GM19099 (cell line): Measurements from ENCODE around the gene UBE2D1.

Source experiments
- POLR2A ChIP-seq: IDR thresholded peaks from 3 replicates; pipeline ENCODE4 v1.6.1; 2011; ENCODE audit warnings: low read depth; ENCODE audit not compliant: insufficient read length; ENCODE audit errors: extremely low read depth

Gene UBE2D1

DNA sequence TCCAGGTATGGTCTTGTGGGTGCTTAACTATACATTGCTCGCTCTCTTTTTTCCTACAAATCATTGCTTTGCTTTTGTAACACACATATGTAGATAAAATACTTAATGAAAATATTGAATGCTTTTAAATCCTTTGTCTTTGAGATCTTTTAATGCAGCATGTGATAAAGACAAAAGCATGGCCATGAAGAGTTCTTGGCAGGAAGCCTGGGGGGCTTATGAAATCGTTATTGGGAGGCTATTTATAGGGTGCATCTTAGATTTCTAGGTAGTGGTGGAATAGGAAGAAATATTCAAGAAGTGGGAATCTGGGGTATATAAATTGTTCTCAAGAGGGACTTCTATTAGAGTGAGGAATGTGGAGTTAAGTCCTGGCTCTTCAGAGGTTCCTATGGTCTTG lies 21.9 kb downstream of the UBE2D1 start:
- no peak for TF ChIP-seq POLR2A

- no peak for TF ChIP-seq POLR2A
Observed at GRCh38 chr10:58358314-58358933, 23.6 kb downstream of the UBE2D1 start.

DNA sequence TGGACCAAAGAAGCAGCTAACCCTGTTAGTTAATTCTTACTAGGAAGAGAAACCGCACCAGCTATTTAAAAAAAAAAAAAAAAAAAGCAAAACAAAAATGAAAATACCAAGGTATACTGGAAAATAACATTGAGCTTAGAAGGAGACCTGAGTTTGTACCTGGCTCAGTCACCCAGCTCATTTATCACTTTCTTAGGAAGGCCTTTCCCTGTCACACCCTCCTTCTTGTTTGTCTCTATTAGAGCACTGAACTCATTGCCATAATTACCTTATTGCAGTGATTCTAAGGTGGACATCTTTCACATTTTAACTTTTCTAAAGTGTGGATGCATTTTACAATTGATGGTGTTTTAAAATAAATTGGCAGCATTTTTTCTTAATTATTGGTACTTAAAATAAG lies 24.1 kb downstream of the UBE2D1 start:
- no peak for TF ChIP-seq POLR2A

DNA sequence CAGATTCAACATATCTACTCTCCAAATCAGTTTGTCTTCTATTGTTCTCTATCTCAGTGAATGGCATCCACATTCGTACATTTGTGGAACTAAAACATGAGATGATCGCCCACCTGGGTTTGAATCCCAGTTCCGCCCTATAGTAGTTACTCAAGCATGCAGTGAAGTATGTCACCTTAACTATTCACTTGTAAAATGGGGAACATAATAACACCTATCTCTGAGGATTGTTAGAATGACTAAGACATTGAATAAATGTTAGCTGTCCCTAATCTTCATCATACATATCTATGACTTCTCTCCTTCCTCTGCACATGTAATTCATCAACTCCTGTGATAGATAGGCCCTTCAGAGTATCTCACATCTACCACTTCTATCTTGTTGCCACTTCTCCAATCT lies 24.7 kb downstream of the UBE2D1 start:
- TF ChIP-seq POLR2A, result no peak

DNA sequence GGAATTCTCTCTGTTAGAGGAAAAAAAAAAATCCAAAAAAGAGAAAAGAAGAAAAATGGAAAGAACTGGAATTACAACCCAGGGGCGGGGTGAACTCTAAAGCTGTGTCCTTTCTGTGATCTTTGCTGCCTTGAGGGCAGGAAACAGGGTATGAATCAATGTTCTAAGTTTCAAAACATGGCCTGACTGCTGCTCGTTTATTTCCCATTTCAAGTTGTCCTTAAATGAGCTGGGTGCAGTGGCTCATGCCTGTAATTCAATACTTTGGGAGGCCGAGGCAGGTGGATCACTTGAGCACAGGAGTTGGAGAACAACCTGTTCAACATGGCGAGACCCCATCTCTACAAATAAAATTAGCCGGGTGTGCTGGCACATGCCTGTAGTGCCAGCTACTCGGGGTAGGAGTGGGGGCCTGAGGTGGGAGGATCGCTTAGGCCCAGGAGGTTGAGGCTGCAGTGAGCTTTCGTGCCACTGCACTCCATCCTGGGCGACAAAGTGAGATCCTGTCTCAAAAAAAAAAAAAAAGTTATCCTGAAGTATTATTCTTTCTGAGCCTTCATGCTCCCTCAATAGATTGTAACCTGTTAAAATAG lies 25.7 kb downstream of the UBE2D1 start:
- TF ChIP-seq POLR2A, result no peak

GRCh38 chr10:58361353-58361752 lies 26.5 kb downstream of the UBE2D1 start:
- no peak for TF ChIP-seq POLR2A

DNA sequence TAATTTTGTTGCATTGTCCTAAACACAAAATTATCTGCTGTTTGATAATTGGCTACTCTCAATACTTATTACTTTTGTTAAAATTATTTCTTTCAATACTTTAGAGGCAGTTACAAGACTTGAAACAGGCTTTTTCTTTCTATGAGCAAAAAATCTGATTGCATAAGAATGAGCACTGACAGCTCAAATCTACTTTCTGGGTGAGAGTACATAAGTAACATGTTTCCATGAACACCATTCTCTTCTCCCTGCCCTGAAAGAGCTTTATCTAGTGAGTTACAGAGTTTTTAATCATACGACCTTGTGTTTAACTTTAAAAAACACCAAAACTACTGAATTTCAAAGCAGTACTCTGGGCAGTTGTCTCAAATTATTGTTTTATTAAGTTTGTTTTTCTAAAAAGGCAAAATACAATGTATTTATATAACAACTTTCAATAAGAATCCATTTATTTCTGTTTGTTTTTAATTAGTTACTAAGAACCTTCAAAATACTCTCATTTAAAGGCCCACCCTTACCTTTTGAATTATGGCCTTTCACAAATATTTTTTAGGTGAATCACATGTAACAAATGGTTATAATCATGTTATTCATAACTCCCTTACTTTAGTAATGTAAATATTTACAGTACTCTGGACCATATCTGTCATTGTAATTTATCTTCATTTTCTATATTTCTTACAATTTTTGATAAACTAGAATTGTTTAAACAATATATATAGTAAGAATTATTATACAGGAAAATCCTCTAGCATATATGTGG lies 27.4 kb downstream of the UBE2D1 start:
- TF ChIP-seq POLR2A, result no peak

DNA sequence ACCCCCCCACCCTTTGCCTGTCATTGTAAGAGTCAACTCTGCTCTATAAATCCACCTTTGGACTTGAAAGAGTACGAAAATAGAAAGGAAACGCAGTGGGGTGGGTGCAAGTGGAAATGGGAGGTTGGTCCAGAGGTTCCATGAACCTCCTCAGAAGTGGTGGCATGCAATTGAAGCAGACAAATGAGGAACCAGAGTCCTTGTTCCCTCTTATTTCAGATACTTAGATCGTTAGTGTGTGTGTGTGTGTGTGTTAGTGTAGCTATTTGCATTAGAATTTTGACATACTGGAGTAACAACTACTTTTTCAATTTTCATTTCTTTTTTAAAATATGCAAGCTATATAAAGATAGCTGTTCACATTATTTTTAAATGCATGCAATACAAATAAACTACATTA lies 32.3 kb downstream of the UBE2D1 start:
- TF ChIP-seq POLR2A, result no peak

GRCh38 chr10:58371473-58371872 lies 36.7 kb downstream of the UBE2D1 start:
- TF ChIP-seq POLR2A, result no peak

GRCh38 chr10:58372607-58373441 lies 38.0 kb downstream of the UBE2D1 start:
- no peak for TF ChIP-seq POLR2A

- no peak for TF ChIP-seq POLR2A
Observed at GRCh38 chr10:58373442-58373827, 38.6 kb downstream of the UBE2D1 start.

DNA sequence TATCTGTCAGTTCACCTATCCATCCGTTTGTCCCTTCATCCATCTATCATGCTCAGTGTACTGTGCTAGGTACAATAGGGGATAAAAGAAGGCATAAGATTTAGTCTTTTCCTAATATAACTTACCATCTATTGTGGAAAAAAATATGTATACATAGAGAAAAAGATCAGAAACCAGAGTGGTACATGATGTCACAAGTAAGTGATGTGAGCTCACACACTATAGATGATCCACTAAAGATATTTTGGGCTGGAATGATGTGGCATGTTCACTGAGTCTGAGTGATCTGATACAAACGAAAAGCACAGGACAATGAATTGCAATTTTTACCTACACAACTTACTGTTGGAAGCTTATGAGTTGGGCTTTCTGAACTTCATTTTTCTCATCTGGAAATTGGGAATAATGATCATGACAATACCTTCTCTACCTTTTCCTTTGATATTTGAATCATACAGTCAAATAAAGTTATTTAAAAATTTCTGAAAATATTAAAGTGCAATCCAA lies 47.7 kb downstream of the UBE2D1 start:
- no peak for TF ChIP-seq POLR2A

GRCh38 chr10:58384095-58384494 lies 49.3 kb downstream of the UBE2D1 start:
- TF ChIP-seq POLR2A, result no peak

- no peak for TF ChIP-seq POLR2A
Observed at GRCh38 chr10:58384544-58384998, 49.8 kb downstream of the UBE2D1 start.
